ENCODE results near the gene TPSG1.

DNA sequence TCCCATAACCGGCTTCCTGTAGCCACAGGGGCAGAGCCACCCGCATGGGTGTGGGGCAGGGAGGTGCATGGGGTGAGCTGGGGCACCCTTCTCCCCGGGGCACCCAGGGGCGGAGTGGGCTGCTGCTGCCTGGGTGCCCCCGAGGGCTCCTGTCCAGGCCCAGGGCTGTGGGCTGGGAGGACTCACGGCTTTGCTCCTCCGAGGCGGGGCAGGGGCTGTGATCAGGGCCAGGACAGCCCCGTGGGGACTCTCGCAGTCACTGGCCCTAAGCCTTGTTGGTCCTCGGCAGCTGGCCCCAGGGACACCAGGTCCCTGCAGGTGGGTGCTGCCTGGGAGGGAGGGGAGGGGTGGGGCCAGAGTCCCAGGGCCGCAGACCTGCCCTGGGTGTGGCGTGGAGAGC is 52.4 kb downstream of the TPSG1 start:
- no peak for TF ChIP-seq CTCF (IDR thresholded peaks at IDR 0.05)
- no peak for TF ChIP-seq EP300 (IDR thresholded peaks at IDR 0.05)
- TF ChIP-seq POLR2A (IDR thresholded peaks at IDR 0.05), result no peak
